Body of pancreas (tissue), 4 donors: ENCODE results near the gene ZBTB20.

Experiments
- CTCF ChIP-seq, 7 experiments: fragments of 450-650 bp in 4 of 7; fragments of 200-600 bp in 3 of 7; sonication (generic) in 3 of 7; IDR thresholded peaks; one replicate each; pipeline ENCODE4 v1.5.1; 2016 to 2019; ENCODE audit warnings: antibody characterized with exemption in 7 of 7
- POLR2A ChIP-seq, 3 donors: fragments of 450-650 bp; IDR thresholded peaks; one replicate each; pipeline ENCODE4 v1.6.1; 2016; ENCODE audit warnings: antibody characterized with exemption in 3 of 3, mild to moderate bottlenecking in 2 of 3

GRCh38 chr3:114552527-114552812, 594.6 kb downstream of the ZBTB20 start:
- no peak for TF ChIP-seq CTCF (IDR thresholded peaks at IDR 0.05)
- TF ChIP-seq POLR2A (IDR thresholded peaks at IDR 0.05), result no peak
